ENCODE results near the gene DLG2. TPM values are rescaled to one million over a fixed set of nuclear protein-coding genes. Genes with fewer than 3 reads are reported as not detected.

Gene DLG2
- total and polyA plus RNA-seq, 2 of the 4 experiments (the other 2 are of a cell fraction), result 0.31 to 0.36 TPM

DNA sequence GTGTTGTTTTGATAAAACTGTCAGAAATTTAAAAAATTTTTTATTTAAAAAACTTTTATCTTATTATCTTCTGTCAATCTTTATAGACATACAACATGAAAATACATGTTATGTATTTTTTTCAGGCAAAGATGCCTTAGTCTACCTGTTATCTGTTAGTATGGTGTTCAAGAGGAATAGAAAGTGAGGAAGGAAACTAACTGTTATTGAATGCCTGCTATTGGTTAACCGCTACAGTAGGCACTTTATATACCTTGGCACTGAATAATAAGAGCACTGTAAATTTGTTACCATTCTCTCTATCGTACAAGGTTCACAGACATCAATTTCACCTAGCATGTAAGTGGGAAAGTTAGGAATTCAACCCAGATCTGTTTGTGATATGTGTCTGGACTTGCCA lies 2068.9 kb downstream of the DLG2 start:
- TF ChIP-seq SMC3 (IDR thresholded peaks at IDR 0.05; ENCODE audit: low read depth, low read length) (no peak), FOS (IDR thresholded peaks at IDR 0.05; ENCODE audit: low read depth, low read length) (no peak), BHLHE40 (IDR thresholded peaks at IDR 0.05; ENCODE audit: low read depth, low read length) (no peak), MAFK (IDR thresholded peaks at IDR 0.05; ENCODE audit: low read depth, low read length) (no peak), RCOR1 (IDR thresholded peaks at IDR 0.05; ENCODE audit: insufficient replicate concordance, low read length) (no peak), RAD21 (IDR thresholded peaks at IDR 0.05; ENCODE audit: low read length) (no peak), MXI1 (IDR thresholded peaks at IDR 0.05; ENCODE audit: borderline replicate concordance, low read depth, low read length) (no peak), RFX5 (IDR thresholded peaks at IDR 0.05; ENCODE audit: low read depth, low read length) (no peak), NFE2L2 (IDR thresholded peaks at IDR 0.05; ENCODE audit: low read depth, low read length) (no peak), POLR2A (IDR thresholded peaks at IDR 0.05; ENCODE audit: low read depth, low read length) (no peak), MAZ (IDR thresholded peaks at IDR 0.05; ENCODE audit: borderline replicate concordance, low read depth, low read length) (no peak), CHD1 (IDR thresholded peaks at IDR 0.05; ENCODE audit: low read depth, low read length) (no peak), CEBPB (IDR thresholded peaks at IDR 0.05; ENCODE audit: low read depth, low read length) (no peak)
- TF ChIP-seq, protein P1, sequence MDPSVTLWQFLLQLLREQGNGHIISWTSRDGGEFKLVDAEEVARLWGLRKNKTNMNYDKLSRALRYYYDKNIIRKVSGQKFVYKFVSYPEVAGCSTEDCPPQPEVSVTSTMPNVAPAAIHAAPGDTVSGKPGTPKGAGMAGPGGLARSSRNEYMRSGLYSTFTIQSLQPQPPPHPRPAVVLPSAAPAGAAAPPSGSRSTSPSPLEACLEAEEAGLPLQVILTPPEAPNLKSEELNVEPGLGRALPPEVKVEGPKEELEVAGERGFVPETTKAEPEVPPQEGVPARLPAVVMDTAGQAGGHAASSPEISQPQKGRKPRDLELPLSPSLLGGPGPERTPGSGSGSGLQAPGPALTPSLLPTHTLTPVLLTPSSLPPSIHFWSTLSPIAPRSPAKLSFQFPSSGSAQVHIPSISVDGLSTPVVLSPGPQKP (IDR thresholded peaks at IDR 0.05; ENCODE audit: borderline replicate concordance, low read depth, low read length), result no peak
- TF ChIP-seq, protein P2, sequence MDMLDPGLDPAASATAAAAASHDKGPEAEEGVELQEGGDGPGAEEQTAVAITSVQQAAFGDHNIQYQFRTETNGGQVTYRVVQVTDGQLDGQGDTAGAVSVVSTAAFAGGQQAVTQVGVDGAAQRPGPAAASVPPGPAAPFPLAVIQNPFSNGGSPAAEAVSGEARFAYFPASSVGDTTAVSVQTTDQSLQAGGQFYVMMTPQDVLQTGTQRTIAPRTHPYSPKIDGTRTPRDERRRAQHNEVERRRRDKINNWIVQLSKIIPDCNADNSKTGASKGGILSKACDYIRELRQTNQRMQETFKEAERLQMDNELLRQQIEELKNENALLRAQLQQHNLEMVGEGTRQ (IDR thresholded peaks at IDR 0.05; ENCODE audit: low read depth, low read length), result no peak
- TF ChIP-seq, protein P3, sequence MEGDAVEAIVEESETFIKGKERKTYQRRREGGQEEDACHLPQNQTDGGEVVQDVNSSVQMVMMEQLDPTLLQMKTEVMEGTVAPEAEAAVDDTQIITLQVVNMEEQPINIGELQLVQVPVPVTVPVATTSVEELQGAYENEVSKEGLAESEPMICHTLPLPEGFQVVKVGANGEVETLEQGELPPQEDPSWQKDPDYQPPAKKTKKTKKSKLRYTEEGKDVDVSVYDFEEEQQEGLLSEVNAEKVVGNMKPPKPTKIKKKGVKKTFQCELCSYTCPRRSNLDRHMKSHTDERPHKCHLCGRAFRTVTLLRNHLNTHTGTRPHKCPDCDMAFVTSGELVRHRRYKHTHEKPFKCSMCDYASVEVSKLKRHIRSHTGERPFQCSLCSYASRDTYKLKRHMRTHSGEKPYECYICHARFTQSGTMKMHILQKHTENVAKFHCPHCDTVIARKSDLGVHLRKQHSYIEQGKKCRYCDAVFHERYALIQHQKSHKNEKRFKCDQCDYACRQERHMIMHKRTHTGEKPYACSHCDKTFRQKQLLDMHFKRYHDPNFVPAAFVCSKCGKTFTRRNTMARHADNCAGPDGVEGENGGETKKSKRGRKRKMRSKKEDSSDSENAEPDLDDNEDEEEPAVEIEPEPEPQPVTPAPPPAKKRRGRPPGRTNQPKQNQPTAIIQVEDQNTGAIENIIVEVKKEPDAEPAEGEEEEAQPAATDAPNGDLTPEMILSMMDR (conservative IDR thresholded peaks at IDR 0.05; ENCODE audit: low read depth, low read length), result no peak
- H3K36me3 ChIP-seq (ENCODE audit: control insufficient read depth, insufficient read depth, low read length), result no peaks in the 10 kb centered on the region
- H4K5ac ChIP-seq (ENCODE audit: low read depth, low read length), result no peak overlapping the region
- BruUV-seq (replicated peaks), result no TSS peak
- no peak overlapping the region for H3K23ac ChIP-seq (ENCODE audit: low read depth, low read length)
- no peak overlapping the region for H3K56ac ChIP-seq (ENCODE audit: extremely low read depth, insufficient read depth, low read length)
- no peak for DNase-seq
- no peak overlapping the region for H2AFZ ChIP-seq (replicated peaks; ENCODE audit: low read length, poor library complexity)
- H3K9ac ChIP-seq (ENCODE audit: low read depth, low read length), result no peak overlapping the region
- no peak overlapping the region for H3K4me3 ChIP-seq (ENCODE audit: insufficient read depth, low read depth, low read length)
- H2AK5ac ChIP-seq (ENCODE audit: low read depth, low read length), result no peak overlapping the region
- H2BK120ac ChIP-seq (ENCODE audit: low read depth, low read length), result no peak overlapping the region
- no peak overlapping the region for H3K4ac ChIP-seq (ENCODE audit: low read depth, low read length)
- H3K27ac ChIP-seq (ENCODE audit: insufficient read depth, low read length), result no peak overlapping the region
- H3K27me3 ChIP-seq (ENCODE audit: control insufficient read depth, insufficient read depth, low read length), result no peaks in the 10 kb centered on the region; the same call in 1 of the 2 replicates
- no peak overlapping the region for H3K4me2 ChIP-seq (ENCODE audit: low read depth, low read length)
- H3K9me1 ChIP-seq (ENCODE audit: insufficient read depth, low read length), result no peaks in the 10 kb centered on the region
- H3K4me1 ChIP-seq (ENCODE audit: control insufficient read depth, insufficient read depth, low read length), result no peaks in the 10 kb centered on the region
- dilution Hi-C loops (cut with HindIII; ENCODE audit: low sequenced_read_pairs, unreplicated experiment) (no loop called here), in situ Hi-C loops (cut with MboI; ENCODE audit: low sequenced_read_pairs) (no loop called here), intact Hi-C loops (cut with micrococcal nuclease) (no loop called here)
- no peak overlapping the region for H4K8ac ChIP-seq (ENCODE audit: low read depth in 2 of 2, low read length in 2 of 2)
- H4K20me1 ChIP-seq (ENCODE audit: insufficient read depth, low read length), result no peaks in the 10 kb centered on the region
- no peak overlapping the region for H2BK20ac ChIP-seq (ENCODE audit: low read depth, low read length)
- H2BK5ac ChIP-seq (ENCODE audit: low read depth, low read length, poor library complexity, severe bottlenecking), result no peak overlapping the region
- H2BK15ac ChIP-seq (ENCODE audit: low read depth, low read length), result no peak overlapping the region
- H3K9me3 ChIP-seq (ENCODE audit: control insufficient read depth, insufficient read depth, low read length), result no peaks in the 10 kb centered on the region
- H3K79me1 ChIP-seq (ENCODE audit: low read depth in 1 of 2, low read length in 2 of 2), result no peaks in the 10 kb centered on the region
- no peak overlapping the region for H4K91ac ChIP-seq (ENCODE audit: insufficient read depth, low read depth, low read length)
- no peak for ATAC-seq (ENCODE audit: low read depth)
- WGBS, 2 experiments (ENCODE audit: extremely low coverage in 2 of 2, insufficient read length in 1 of 2), result no CpG with 5 or more reads among the region's 2 CpGs
- CTCF ChIA-PET, result no interaction called here
- POLR2A ChIA-PET (ENCODE audit: unreplicated experiment), result no interaction called here
- H3K18ac ChIP-seq (ENCODE audit: low read depth, low read length), result no peak overlapping the region
- H3K14ac ChIP-seq (replicated peaks; ENCODE audit: low read depth, low read length), result no peak overlapping the region
- no peak overlapping the region for H2AK9ac ChIP-seq (replicated peaks; ENCODE audit: low read depth, low read length, poor library complexity)

Data from IMR-90 (cell line).